ENCODE measurements around the gene NAALADL1. TPM values are rescaled to one million over a fixed set of nuclear protein-coding genes. Genes with fewer than 3 reads are reported as not detected.

The NAALADL1 gene
- total RNA-seq, 1 donor from 2014 or later, result 11.9 TPM

DNA sequence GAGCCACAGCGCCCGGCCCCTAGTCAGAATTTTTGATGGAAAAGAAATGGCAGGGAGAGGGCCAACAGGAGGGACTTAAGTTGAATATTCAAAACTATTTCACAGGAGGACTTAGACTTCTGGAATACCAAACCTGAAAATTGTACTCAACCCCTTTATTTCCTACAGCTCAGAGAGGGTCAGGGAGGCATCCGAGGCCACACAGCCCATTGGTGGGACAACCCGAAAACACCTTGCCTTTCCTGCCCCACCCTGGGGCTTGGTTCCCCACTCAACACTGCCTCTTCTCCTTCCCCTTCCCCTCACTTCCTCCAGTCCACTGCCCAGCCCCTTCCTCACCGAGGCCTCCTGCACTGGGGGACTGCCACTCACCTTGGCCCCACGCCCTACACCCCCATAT, 1.4 kb downstream of the NAALADL1 start:
- DNase-seq (ENCODE audit: low spot score), result no peak
- Mint-ChIP-seq H3K9me3 (no peaks in the 10 kb centered on the region), H3K27me3 (ENCODE audit: low read depth) (no peaks in the 10 kb centered on the region), H3K4me1 (ENCODE audit: low read depth) (peaks cover 20% of the 10 kb centered on the region), H3K4me3 (ENCODE audit: low read depth) (no peak overlapping the region), H3K27ac (no peak overlapping the region), H3K36me3 (ENCODE audit: low read depth) (no peaks in the 10 kb centered on the region)
- intact Hi-C loops (cut with micrococcal nuclease), result no loop called here

DNA sequence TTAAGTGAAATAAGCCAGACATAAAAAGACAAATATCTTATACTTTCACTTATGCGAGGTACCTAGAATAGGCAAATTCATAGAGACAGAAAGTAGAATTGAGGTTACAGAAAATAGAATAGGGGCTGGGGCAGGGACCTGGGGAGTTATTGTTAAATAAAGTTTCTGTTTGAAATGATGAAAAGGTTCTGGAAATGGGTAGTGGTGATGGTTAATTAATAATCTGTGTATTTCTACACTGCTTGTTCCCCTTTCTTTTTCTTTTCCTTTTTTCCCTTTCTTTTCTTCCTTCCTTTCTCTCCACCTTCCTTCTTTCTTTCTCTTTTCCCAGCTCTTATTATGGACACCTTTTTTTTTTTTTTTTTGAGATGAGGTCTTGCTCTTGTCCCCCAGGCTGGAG, 2.8 kb downstream of the NAALADL1 start:
- Mint-ChIP-seq H3K4me1 (ENCODE audit: low read depth) (peaks cover 17% of the 10 kb centered on the region), H3K27me3 (ENCODE audit: low read depth) (no peaks in the 10 kb centered on the region), H3K4me3 (ENCODE audit: low read depth) (no peak overlapping the region), H3K27ac (no peak overlapping the region), H3K36me3 (ENCODE audit: low read depth) (no peaks in the 10 kb centered on the region), H3K9me3 (no peaks in the 10 kb centered on the region)
- intact Hi-C loops (cut with micrococcal nuclease), result no loop called here
- DNase-seq (ENCODE audit: low spot score), result no peak

DNA sequence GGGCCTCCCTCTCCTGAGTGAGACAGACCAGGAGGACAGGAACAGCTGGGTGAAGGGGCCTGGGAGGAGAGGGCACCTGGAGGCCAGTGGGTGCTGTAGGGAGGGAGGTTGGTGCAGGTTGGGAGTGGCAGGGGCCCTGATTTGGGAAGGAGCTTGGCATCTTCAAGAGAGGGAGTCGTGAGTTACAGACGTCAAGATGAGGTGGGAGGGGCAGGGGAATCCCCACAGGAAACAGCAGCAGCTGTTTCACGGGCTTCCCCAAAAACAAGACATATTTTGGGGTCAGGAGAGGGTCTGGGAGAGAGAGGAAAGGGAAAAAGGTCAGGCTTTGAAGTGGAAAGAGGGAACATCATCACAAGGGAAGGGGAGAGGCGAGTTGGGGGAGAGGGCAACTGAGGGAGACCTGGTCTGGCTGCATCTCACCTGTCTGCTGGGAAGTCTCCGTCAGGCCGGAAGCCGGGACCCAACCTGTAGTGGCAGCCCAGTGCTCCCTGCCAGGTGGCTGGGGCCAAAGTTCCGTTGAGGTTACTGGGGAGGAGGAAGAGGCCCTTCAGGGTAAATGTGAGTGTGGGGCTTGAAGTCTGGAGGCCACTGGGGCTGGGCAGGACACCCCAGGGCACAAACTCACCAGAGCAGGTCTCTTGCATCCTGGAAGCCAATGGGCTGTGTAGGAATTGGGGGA, 4.4 kb downstream of the NAALADL1 start:
- H3K4me1 Mint-ChIP-seq (ENCODE audit: low read depth), result peaks cover 13% of the 10 kb centered on the region

DNA sequence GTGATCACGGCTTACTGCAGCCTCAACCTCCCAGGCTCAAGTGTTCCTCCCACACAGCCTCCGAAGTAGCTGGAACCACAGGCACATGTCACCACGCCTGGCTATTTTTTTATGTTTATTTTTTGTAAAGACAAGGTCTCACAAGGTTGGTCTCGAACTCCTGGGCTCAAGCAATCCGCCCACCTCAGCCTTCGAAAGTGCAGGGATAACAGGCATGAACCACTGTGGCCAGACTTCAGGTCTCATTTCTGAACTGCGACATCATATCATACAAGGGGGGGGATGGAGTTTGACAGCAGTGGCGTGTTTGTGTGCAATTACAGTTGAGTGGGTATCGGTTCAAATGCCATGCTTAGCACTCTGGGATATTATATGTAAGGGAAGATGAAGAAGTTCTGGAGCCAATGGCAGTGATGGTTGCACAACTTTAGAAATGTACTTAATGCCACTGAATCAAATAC, 6.9 kb downstream of the NAALADL1 start:
- intact Hi-C loops (cut with micrococcal nuclease), result no loop called here
- Mint-ChIP-seq H3K27me3 (ENCODE audit: low read depth) (no peaks in the 10 kb centered on the region), H3K4me1 (ENCODE audit: low read depth) (peaks cover 21% of the 10 kb centered on the region), H3K9me3 (no peaks in the 10 kb centered on the region), H3K27ac (no peak overlapping the region), H3K4me3 (ENCODE audit: low read depth) (no peak overlapping the region), H3K36me3 (ENCODE audit: low read depth) (no peaks in the 10 kb centered on the region)
- no peak for DNase-seq (ENCODE audit: low spot score)

More for the DNA sequence above, 4.4 kb downstream of the NAALADL1 start:
- Mint-ChIP-seq H3K4me3 (ENCODE audit: low read depth) (no peak overlapping the region), H3K36me3 (ENCODE audit: low read depth) (no peaks in the 10 kb centered on the region), H3K9me3 (no peaks in the 10 kb centered on the region), H3K27ac (no peak overlapping the region), H3K27me3 (ENCODE audit: low read depth) (no peaks in the 10 kb centered on the region)
- DNase-seq (ENCODE audit: low spot score), result no peak
- intact Hi-C loops (cut with micrococcal nuclease), result no loop called here

DNA sequence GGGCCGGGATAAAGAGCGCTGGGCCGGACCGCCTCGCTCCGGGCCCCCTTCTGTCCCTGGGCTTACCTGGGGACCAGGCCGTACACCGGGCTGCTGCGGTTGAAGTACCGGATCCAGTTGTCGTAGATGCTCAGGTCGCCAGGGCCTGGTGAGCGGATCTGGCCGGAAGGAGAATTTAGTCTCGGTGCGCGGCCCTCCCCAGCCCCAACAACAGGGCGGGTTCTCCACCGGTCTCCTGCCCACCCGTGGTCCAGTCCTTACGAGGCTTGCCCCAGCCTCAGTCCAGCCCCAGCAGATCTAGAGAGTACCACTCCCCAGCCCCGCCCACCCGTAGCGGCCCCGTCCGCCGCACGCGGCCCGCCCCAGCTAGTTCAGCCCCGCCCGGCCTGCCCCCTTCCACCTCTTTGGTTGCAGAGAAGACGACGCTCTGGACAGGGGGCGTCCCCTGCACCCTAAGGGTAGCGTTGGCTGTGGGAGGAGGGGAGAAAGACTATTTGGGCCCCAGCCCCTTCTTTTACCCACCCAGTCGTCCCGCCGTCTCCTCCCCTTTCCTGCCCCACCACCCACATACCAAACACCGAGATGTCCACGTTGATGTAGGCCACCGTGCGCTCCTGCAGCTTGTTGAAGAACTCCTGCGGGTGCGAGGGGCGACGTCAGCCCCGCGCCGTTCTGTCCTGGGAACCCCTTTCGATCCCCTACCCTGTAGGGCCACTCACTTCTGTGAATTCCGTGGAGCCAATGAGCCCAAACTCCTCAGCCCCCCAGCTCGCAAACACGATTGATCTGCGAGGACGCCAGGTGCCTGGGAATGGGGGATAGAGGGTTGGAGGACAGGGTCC, 10.6 kb downstream of the NAALADL1 start:
- H3K9me3 Mint-ChIP-seq, result no peaks in the 10 kb centered on the region
- no peaks in the 10 kb centered on the region for H3K27me3 Mint-ChIP-seq (ENCODE audit: low read depth)
- peak overlapping the region; percentile 75 for H3K4me3 Mint-ChIP-seq (ENCODE audit: low read depth)
- DNase-seq (ENCODE audit: low spot score), result no peak
- H3K4me1 Mint-ChIP-seq (ENCODE audit: low read depth), result peaks cover 22% of the 10 kb centered on the region
- H3K36me3 Mint-ChIP-seq (ENCODE audit: low read depth), result peaks cover 17% of the 10 kb centered on the region
- intact Hi-C loops (cut with micrococcal nuclease), result no loop called here
- H3K27ac Mint-ChIP-seq, result peak overlapping the region; percentile 65

DNA sequence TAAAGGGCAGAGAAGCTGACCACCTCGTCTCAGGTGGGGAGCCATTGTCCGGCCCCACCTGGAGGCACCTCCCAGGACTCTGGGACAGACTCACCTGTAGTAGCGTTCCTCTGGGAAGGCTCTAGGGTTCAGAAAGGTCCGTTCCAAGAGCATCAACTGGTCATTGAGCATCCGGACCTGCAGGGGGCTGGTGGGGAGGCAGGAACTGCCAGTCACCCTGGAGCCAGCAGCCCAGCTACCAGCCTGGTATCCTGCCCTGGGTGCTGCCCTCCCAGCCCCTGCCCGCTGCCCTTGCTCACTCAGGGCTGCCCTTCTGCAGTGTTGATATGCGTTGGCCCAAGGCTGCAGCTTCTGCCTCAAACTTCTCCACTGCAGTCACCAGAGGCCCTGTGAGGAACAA, 12.6 kb downstream of the NAALADL1 start:
- no peak overlapping the region for H3K4me3 Mint-ChIP-seq (ENCODE audit: low read depth)
- no peak overlapping the region for H3K27ac Mint-ChIP-seq
- peaks cover 25% of the 10 kb centered on the region for H3K4me1 Mint-ChIP-seq (ENCODE audit: low read depth)
- no peaks in the 10 kb centered on the region for H3K9me3 Mint-ChIP-seq
- no peak for DNase-seq (ENCODE audit: low spot score)
- intact Hi-C loops (cut with micrococcal nuclease), result no loop called here
- no peaks in the 10 kb centered on the region for H3K27me3 Mint-ChIP-seq (ENCODE audit: low read depth)
- H3K36me3 Mint-ChIP-seq (ENCODE audit: low read depth), result peaks cover 20% of the 10 kb centered on the region

DNA sequence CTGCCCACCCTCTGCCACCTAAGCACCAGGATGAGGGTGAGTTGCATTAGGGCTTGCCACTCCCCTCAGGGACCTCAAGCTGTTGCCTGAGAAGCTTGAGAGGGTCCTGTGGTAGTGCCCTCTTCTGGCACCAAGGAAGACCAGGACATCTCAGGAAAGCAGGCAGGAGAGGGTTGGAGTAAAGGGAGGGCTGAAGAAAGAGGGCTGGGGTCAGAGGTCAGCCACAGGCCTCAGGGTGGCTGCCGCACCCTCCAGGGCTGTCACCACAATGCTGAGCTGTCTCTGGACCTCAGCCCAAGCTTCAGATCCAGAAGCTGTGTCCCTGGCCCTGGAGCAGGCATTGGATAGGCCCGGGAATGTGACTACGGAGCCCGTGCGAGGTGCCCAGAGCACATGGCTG, 13.3 kb downstream of the NAALADL1 start:
- Mint-ChIP-seq H3K4me3 (ENCODE audit: low read depth) (no peak overlapping the region), H3K9me3 (no peaks in the 10 kb centered on the region), H3K4me1 (ENCODE audit: low read depth) (peaks cover 27% of the 10 kb centered on the region), H3K27me3 (ENCODE audit: low read depth) (no peaks in the 10 kb centered on the region), H3K27ac (no peak overlapping the region), H3K36me3 (ENCODE audit: low read depth) (peaks cover 20% of the 10 kb centered on the region)
- no peak for DNase-seq (ENCODE audit: low spot score)
- intact Hi-C loops (cut with micrococcal nuclease), result no loop called here

DNA sequence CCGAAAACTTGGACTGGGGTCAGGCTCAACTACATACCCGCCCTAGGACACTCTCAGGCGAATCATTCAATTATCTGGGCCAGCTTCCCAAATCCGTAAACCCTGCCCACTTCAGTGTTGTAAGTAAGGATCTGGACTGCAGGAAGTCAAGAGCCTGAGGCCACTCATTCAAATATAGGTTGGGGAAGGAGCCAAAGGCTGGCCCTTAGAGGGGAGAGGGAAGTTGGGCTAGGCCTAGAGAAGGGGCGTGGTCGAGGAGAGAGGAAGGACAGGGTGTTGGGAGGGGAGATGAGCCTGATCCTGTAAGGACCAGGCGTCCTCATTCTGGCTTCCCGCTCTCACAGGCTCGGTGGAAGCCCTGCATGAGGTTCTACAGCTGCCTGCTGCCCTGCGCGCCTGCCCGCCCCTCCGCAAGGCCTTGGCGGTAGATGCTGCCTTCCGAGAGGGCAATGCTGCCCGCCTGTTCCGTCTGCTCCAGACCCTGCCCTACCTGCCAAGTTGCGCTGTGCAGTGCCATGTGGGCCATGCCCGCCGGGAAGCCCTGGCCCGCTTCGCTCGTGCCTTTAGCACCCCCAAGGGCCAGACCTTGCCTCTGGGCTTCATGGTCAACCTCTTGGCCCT, 14.4 kb downstream of the NAALADL1 start:
- Mint-ChIP-seq H3K9me3 (no peaks in the 10 kb centered on the region), H3K27me3 (ENCODE audit: low read depth) (no peaks in the 10 kb centered on the region), H3K36me3 (ENCODE audit: low read depth) (peaks cover 20% of the 10 kb centered on the region), H3K4me3 (ENCODE audit: low read depth) (no peak overlapping the region), H3K27ac (no peak overlapping the region), H3K4me1 (ENCODE audit: low read depth) (peaks cover 28% of the 10 kb centered on the region)
- intact Hi-C loops (cut with micrococcal nuclease), result loop anchor here (5.0 kb wide), 1 partner anchor 38 kb away; the partner anchor contains the start of genes CDCA5 and ZFPL1
- no peak for DNase-seq (ENCODE audit: low spot score)

DNA sequence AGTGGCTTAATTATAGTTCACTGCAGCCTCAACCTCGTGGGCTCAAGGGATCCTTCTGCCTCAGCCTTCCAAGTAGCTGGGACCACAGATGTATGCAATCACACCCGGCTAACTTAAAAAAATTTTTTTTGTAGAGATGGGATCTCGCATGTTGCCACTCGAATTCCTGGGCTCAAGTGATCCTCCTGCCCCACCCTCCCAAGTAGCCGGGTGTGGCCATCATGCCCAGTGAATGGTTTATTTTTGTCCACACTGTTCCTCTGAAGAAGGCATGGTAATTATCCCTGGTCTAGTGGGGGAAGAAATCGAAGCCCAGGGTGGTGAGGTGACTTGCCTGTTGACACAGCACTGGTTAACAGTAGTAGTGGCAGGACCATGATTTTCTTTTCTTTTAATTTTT, 15.5 kb downstream of the NAALADL1 start:
- Mint-ChIP-seq H3K27ac (no peak overlapping the region), H3K9me3 (no peaks in the 10 kb centered on the region), H3K4me3 (ENCODE audit: low read depth) (peak overlapping the region; percentile 88), H3K27me3 (ENCODE audit: low read depth) (no peaks in the 10 kb centered on the region), H3K4me1 (ENCODE audit: low read depth) (peaks cover 24% of the 10 kb centered on the region), H3K36me3 (ENCODE audit: low read depth) (peaks cover 20% of the 10 kb centered on the region)
- intact Hi-C loops (cut with micrococcal nuclease), result loop anchor here (5.0 kb wide), 1 partner anchor 39 kb away; the partner anchor contains the start of genes CDCA5 and ZFPL1
- no peak for DNase-seq (ENCODE audit: low spot score)

DNA sequence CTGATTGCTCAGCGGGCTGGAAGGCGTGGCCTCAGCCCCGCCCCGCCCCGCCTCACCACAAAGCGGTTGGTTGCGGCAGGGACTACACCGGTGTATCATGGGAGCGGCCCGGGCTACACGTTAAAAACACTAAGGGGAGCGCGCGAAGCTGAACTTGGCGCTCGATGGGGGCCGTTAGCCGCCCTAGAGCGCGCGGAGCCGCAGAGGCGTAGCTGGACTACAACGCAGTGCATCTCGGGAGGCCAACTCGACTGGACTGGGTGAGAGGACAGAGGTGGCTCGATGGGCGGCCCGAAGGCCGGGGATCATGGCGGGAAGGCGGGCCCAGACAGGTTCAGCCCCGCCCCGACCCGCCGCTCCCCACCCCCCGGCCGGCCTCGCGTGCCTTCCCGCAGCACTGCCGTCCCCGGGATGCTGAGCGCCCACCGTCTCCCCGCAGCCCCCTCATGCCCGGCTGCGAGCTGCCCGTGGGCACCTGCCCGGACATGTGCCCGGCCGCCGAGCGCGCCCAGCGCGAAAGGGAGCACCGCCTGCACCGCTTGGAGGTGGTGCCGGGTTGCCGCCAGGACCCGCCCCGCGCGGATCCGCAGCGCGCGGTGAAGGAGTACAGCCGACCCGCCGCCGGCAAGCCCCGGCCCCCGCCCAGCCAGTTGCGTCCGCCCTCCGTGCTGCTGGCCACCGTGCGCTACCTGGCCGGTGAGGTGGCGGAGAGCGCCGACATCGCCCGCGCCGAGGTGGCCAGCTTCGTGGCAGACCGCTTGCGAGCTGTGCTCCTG, 17.3 kb downstream of the NAALADL1 start, which contains the start of gene SAC3D1:
Gene SAC3D1, plus strand, starts transcription at position 364 of the 776 bp plus-strand sequence. Its CDS starts 83 bp downstream, at position 447.
- intact Hi-C loops (cut with micrococcal nuclease), result loop anchor here (1.0 to 5.0 kb wide), 4 partner anchors 14 to 124 kb away; partner anchors contain the start of genes ATG2A, CDCA5, SNX15 and TM7SF2
- Mint-ChIP-seq H3K9me3 (no peaks in the 10 kb centered on the region), H3K4me1 (ENCODE audit: low read depth) (peaks cover 20% of the 10 kb centered on the region), H3K27ac (peak within 1 kb of the TSS; percentile 96), H3K36me3 (ENCODE audit: low read depth) (peaks cover 20% of the 10 kb centered on the region), H3K4me3 (ENCODE audit: low read depth) (peak within 1 kb of the TSS; percentile 88), H3K27me3 (ENCODE audit: low read depth) (no peaks in the 10 kb centered on the region)
- peak; percentile 94 for DNase-seq (ENCODE audit: low spot score)

DNA sequence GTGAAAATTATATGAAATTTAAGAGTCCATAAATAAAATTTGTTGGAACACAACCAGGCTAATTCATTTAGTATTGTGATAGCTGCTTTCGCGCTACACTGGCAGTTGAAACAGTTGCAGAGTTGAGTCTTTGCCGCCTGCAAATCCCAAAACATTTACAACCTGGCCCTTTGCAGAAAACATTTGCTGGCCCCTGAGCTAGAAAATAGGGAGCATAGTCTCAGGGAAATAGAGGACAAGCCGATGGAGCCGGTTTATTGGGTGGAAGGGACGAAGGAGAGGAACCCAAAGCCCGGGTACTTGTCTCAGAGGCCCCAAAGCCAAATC, 17.9 kb downstream of the NAALADL1 start:
- H3K27ac Mint-ChIP-seq, result peak overlapping the region; percentile 96
- peak overlapping the region; percentile 86 for H3K4me3 Mint-ChIP-seq (ENCODE audit: low read depth)
- peaks cover 18% of the 10 kb centered on the region for H3K4me1 Mint-ChIP-seq (ENCODE audit: low read depth)
- no peak for DNase-seq (ENCODE audit: low spot score)
- no peaks in the 10 kb centered on the region for H3K9me3 Mint-ChIP-seq
- intact Hi-C loops (cut with micrococcal nuclease), result loop anchor here (1.0 to 5.0 kb wide), 3 partner anchors 42 to 123 kb away; partner anchors contain the start of genes ATG2A, CDCA5, TM7SF2 and ZFPL1
- peaks cover 20% of the 10 kb centered on the region for H3K36me3 Mint-ChIP-seq (ENCODE audit: low read depth)
- H3K27me3 Mint-ChIP-seq (ENCODE audit: low read depth), result no peaks in the 10 kb centered on the region

DNA sequence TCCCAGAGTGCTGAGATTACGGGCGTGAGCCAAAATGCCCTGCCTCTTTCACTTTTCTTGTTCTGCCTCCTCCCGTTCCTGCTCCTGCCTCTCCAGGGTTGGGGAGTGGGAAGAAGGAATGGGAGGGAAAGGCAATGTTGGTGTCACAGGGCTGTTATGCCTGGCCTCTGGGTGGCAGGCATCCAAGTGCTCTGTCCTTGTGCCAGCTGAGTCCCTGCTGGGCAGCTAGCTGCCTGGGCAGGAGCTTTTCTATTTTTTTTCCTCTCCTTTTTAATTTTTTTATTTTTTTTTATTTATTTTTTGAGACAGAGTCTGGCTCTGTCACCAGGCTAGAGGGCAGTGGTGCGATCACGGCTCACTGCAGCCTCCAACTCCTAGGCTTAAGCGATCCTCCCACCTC, 21.4 kb downstream of the NAALADL1 start:
- no peak for DNase-seq (ENCODE audit: low spot score)
- no peaks in the 10 kb centered on the region for H3K27me3 Mint-ChIP-seq (ENCODE audit: low read depth)
- peaks cover 7% of the 10 kb centered on the region for H3K36me3 Mint-ChIP-seq (ENCODE audit: low read depth)
- H3K4me1 Mint-ChIP-seq (ENCODE audit: low read depth), result peaks cover 3% of the 10 kb centered on the region
- intact Hi-C loops (cut with micrococcal nuclease), result no loop called here
- no peak overlapping the region for H3K4me3 Mint-ChIP-seq (ENCODE audit: low read depth)
- H3K9me3 Mint-ChIP-seq, result no peaks in the 10 kb centered on the region
- no peak overlapping the region for H3K27ac Mint-ChIP-seq

Measured in activated T-helper 2 cell treated with anti-CD3 and anti-CD28 coated beads, Interferon-gamma antibody, Interleukin-2, Interleukin-4, amounts not matched to agents 10 μg/mL and 5 μg/mL and 100 μg/mL, durations not matched to agents 14 hours and 24 hours and 36 hours (primary cell).